Fibroblast of villous mesenchyme (primary cell): ENCODE measurements around the gene VWDE. TPM values are rescaled to one million over a fixed set of nuclear protein-coding genes. Genes with fewer than 3 reads are reported as not detected.

Experiments
- DNase-seq: peaks from one replicate; pipeline ENCODE4 v3.0.0-alpha.2; 2010; ENCODE audit warnings: low read depth
- H3K4me3 ChIP-seq: 2 replicates; pipeline ENCODE4 v1.5.1; 2011; ENCODE audit warnings: low read depth, mild to moderate bottlenecking, low read length
- total RNA-seq: library from RNA; depleted of rRNA; stranded (reverse); fragments of >200 nt; gene quantifications from 2 replicates; pipeline ENCODE4 v1.2.3, GENCODE V29; 2012
- TF ChIP-seq, protein P1 (sequence below): IDR thresholded peaks from 2 replicates; pipeline ENCODE4 v1.5.1; 2012; ENCODE audit warnings: low read depth, mild to moderate bottlenecking, low read length; ENCODE audit not compliant: insufficient read depth

Gene VWDE
- total RNA-seq, 1 donor: under 0.01 TPM

GRCh38 chr7:12434012-12434642 lies 30.5 kb upstream of the VWDE start:
- TF ChIP-seq, protein P1, sequence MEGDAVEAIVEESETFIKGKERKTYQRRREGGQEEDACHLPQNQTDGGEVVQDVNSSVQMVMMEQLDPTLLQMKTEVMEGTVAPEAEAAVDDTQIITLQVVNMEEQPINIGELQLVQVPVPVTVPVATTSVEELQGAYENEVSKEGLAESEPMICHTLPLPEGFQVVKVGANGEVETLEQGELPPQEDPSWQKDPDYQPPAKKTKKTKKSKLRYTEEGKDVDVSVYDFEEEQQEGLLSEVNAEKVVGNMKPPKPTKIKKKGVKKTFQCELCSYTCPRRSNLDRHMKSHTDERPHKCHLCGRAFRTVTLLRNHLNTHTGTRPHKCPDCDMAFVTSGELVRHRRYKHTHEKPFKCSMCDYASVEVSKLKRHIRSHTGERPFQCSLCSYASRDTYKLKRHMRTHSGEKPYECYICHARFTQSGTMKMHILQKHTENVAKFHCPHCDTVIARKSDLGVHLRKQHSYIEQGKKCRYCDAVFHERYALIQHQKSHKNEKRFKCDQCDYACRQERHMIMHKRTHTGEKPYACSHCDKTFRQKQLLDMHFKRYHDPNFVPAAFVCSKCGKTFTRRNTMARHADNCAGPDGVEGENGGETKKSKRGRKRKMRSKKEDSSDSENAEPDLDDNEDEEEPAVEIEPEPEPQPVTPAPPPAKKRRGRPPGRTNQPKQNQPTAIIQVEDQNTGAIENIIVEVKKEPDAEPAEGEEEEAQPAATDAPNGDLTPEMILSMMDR: peak; percentile 45
- H3K4me3 ChIP-seq: no peak overlapping the region
- DNase-seq: no peak

GRCh38 chr7:12431886-12432556 lies 28.4 kb upstream of the VWDE start:
- DNase-seq: no peak
- TF ChIP-seq, protein P1: no peak
- no peak overlapping the region for H3K4me3 ChIP-seq

GRCh38 chr7:12425311-12425710 lies 21.6 kb upstream of the VWDE start:
- no peak for DNase-seq
- TF ChIP-seq, protein P1: no peak
- no peak overlapping the region for H3K4me3 ChIP-seq

DNA sequence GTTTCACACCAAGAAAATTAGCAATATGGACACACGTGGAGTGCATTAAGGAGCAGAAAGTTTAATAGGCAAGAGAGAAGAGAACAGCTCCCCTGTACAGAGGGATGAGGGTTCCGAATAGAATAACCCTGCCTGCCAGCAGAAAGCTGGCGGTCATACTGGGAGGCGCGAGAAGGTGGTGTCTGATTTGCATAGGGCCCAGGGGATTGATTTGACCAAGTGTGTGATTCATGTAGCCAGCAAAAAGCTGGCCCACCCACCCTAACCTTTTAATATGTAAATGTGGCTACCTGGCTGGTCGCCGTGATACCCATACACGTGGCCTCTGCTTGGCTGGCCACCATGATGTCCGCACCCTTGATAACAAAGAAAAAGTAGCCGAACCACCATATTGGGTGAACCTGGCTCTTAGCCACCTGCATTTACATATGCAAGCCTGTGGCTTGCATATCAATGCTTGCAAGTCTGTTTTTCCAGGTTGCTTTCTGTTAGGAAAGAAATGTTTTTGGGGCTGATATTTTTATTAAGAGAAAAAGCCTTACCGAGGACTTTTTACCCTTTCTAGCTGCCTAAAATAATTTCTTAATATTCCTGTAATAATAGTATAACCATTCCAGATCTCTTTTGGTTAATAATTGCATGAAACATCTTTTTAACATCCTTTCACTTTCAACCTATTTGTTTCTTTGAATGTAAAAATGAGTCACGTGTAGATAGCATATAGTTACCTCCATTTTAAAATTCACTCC lies 20.5 kb upstream of the VWDE start:
- no peak overlapping the region for H3K4me3 ChIP-seq
- no peak for DNase-seq
- TF ChIP-seq, protein P1: no peak

DNA sequence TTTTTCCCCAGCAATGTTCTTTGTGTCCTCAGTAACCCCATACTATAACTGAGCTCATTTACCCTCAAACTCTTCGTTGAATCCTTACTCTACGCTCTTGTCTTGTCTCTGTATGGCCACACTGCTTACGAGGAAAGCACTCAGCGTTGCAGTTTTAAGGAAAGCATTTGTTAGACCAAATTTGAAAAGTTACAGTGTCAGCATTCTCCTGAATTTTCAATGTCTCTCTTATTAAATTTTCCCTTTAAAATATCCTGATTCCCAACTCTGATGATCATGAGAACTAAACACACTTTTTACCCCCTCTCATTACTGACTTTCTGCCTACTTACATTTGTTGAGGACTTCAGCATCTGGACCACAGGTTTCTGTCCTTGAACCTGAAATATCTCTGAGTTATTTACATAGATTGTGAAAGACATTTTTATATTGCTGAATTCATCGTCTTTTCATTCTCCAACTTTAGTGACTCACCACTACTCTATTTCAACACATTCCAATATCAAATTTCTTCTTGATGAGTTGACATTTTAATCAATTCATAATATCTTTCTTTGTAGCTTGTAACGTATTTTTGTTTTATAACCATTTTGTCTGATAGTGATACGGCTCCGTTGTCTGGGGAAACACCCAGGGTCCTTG lies 19.8 kb upstream of the VWDE start:
- no peak overlapping the region for H3K4me3 ChIP-seq
- peak; percentile 30 for DNase-seq
- TF ChIP-seq, protein P1: no peak

GRCh38 chr7:12422554-12423320 lies 19.1 kb upstream of the VWDE start:
- H3K4me3 ChIP-seq: no peak overlapping the region
- DNase-seq: no peak
- TF ChIP-seq, protein P1: no peak
